ENCODE measurements around the gene KLC4. TPM values are rescaled to one million over a fixed set of nuclear protein-coding genes. Genes with fewer than 3 reads are reported as not detected.

KLC4 gene
- 4.4 to 7.9 TPM (median 6.8 TPM) in 5 replicates for total RNA-seq (2022; extraction: Qiagen RNA extraction; ENCODE audit: low read depth)

DNA sequence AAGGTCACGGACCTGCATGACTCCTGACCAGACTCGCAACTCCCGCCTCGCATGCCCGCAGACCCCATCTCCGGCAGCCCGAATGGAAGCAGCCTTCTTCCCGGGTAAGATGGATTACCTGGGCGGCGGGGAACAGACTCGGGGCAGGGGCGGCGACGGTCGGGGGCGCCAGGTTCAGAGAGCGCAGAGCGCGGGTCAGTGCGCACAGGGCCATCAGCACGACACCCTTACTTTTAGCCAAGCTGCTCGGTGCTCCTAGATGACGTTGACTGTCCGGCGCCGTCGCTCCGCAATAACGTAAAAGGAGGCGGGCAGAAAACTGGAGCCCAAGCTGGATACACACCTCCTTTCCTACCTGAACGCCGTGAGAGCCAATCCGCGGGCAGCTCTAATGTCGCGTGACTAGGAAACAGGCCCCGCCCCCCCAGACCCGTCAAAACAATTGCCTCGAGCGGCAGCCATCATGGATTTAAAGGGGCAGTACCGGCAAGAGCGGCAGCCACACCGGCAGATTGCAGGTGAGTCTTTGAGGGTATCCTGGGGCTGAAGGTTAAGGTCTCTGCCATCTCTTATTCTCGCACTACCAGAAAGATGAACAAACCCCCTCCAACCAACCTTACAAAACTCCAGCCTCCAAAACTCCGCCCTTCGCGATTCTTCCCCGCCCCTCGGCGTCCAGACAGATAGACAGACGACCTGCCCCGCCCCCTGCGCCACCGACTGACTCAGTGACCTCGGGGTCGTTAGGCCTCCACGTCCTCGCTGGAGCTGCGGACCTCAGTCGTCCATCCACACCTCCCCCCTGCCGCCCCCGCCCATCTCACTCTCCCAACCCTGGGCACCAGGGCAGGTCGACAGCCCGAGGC, at the start of gene KLC4, which contains the start of gene MRPL2:
TSS of gene KLC4 (plus strand) at position 464 of the 866 bp plus-strand sequence. CDS start 1,705 bp downstream, outside the sequence.
TSS of gene MRPL2 (minus strand) at position 267 of the 866 bp plus-strand sequence. CDS start at position 214, 53 bp downstream.

DNA sequence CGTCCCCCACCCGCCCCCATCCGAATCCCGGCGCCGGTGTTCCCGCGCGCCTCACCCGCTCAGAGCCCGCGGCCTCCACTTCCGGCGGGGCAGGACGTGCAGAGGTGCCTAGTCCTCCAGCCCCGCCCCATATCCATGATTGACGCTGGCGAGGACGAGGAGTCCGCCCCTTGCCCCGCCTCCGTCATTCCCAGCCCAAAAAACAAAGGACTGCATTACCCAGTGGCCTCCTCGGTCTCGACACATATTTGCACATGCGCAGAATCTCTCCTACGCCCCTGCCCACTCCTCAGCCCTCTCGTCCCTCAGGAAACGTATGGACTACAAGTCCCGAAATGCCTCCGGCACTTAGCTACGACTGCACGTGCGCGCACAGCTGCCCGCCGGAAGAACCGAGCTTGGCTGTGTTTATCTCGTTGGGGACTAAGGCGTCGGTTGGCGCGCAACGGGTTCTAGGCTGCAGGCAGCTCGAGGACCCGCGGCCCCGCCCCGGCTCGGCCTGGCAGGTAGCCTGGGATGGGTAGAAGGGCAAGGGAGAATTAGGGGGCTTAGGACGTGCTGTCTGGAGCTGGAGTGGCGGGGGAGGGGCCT, 45.5 kb upstream of the KLC4 start, which contains the start of the genes KLHDC3 and MEA1:
TSS of gene KLHDC3 (plus strand) at position 407 of the 591 bp plus-strand sequence. CDS start 2,944 bp downstream, outside the sequence.
TSS of gene MEA1 (minus strand) at position 104 of the 591 bp plus-strand sequence. CDS start 133 bp downstream, outside the sequence.

DNA sequence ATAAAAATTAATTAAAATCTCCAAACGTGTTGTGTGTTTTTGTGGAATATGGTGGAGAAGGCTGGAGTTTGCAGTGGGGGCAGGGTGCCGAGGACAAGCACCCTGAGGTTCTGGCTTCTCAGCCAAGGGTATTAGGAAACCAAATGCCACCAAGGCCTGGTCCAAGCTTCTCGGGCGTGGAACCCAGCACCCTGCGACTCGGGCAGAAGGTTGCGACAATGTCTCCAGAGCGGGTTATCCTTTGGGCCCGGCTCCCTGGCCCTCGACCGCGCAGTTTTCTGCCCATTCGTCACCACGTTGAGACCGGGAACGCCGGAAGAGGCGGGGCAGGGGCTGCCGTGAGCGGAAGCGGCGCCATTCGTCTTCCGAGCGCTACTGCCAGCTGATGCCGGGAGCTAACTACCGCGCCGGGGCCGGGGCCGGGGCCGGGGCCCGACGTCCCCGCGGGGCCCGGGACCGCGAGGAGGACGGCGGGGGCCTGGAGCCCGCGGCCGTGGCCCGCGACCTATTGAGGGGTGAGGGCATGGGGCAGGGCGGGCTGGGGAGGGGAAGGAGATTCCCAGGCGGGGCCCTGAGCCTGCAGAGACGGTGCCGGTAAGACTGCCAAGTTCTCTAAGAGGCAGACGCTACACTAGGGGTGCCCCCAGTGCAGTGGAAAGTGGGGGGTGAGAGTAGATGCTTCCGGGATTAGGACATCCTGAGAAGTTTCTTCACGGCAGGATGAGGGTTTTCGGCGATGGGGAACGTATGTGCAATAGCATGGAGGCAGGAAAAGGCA, 38.0 kb upstream of the KLC4 start, which contains the start of gene RRP36:
TSS of gene RRP36 (plus strand) at position 354 of the 778 bp plus-strand sequence. CDS start at position 386, 32 bp downstream.

DNA sequence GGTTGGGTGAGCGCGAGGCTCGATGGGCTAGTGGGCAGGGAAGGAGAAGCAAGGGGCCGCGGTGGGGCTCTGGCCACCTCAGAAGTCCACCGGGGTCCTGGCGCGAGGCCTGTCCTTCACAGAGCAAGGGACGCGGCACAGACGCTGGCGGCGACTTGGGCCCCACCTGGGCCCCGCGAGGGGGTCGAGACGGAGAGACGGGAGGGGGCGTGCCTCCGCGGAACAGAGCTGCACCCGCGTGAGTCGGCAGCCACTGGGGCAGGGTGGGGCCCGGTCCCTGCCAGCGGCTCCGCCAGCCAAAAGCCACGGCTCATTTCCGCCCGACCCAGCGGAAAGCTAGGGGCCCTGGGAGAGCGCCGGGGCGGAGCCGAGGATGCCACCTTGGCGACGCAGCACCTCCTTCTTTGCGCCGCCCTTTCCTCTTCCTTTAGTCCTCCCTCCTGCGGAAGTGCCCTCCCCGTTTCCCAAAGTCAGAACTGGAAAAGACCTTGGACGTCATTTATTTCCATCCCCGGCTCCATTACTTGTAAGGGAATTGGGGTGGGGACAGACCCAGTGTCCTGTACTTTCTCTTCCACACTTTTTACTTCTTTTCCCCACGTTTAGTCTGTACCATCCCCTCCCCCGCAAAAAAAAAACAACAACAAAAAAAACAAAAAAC, 5.8 kb upstream of the KLC4 start, which contains the start of gene CUL7:
TSS of gene CUL7 (minus strand) at position 307 of the 661 bp plus-strand sequence. CDS start 1,063 bp downstream, outside the sequence.

DNA sequence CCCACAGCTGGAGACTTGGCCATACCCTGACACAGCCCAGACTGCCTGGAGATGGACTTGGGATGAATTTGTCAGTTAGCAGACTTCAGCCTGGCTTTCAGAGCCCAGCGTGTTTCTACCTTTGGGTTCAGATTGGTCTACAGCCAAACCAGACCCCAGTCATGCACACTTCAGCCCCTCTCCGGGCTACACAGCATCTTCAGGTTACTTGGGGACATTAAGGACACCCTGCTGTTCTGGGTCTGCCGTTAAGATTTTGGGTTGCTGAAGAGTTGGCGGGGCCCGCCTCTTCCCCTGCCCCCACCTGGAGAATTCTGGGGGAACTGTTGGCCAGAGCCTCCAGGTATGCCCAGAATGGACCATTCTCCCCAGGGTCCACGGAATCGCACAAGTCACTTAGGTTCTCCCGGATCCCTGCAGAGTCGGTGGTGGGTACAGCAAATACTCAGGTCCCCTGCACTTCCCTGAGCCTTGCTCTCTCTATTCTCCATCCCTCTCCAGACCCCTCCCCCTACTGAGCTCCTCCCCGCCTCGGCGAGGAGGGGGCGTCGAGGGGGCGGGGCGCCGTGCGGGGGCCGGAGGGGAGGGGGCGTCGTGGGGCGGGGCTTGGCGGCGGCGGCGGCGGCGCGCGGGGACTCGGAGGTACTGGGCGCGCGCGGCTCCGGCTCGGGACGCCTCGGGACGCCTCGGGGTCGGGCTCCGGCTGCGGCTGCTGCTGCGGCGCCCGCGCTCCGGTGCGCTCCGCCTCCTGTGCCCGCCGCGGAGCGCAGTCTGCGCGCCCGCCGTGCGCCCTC, 16.4 kb downstream of the KLC4 start, which contains the start of gene PTK7:
TSS of gene PTK7 (plus strand) at position 645 of the 794 bp plus-strand sequence. CDS start 175 bp downstream, outside the sequence.

Other genes starting within 250 kb of the KLC4 start
- gene RPL7L1, start 180.0 kb upstream of the KLC4 start, total RNA-seq (2022; extraction: Qiagen RNA extraction; ENCODE audit: low read depth) = 64.2 to 113 TPM (median 66.4 TPM) in 5 replicates
- gene PTCRA, start 143.6 kb upstream of the KLC4 start, total RNA-seq (2022; extraction: Qiagen RNA extraction; ENCODE audit: low read depth) = not detected in 5 replicates
- 31.6 to 48.5 TPM (median 44.5 TPM) in 5 replicates for gene CNPY3, start 130.2 kb upstream of the KLC4 start, total RNA-seq (2022; extraction: Qiagen RNA extraction; ENCODE audit: low read depth)
- 0.24 to 0.27 TPM in 2 of 5 replicates, not detected in the others for gene GNMT, start 98.9 kb upstream of the KLC4 start, total RNA-seq (2022; extraction: Qiagen RNA extraction; ENCODE audit: low read depth)
- 4.5 to 9.9 TPM (median 9.6 TPM) in 5 replicates for gene PEX6, start 80.5 kb upstream of the KLC4 start, total RNA-seq (2022; extraction: Qiagen RNA extraction; ENCODE audit: low read depth)
- 26.4 to 30.0 TPM (median 27.2 TPM) in 5 replicates for gene PPP2R5D, start 75.1 kb upstream of the KLC4 start, total RNA-seq (2022; extraction: Qiagen RNA extraction; ENCODE audit: low read depth)
- gene MEA1, start 45.7 kb upstream of the KLC4 start, total RNA-seq (2022; extraction: Qiagen RNA extraction; ENCODE audit: low read depth) = 90.3 to 112 TPM (median 91.5 TPM) in 5 replicates
- gene KLHDC3, start 45.4 kb upstream of the KLC4 start, total RNA-seq (2022; extraction: Qiagen RNA extraction; ENCODE audit: low read depth) = 22.2 to 31.7 TPM (median 30.9 TPM) in 5 replicates
- gene RRP36, start 38.0 kb upstream of the KLC4 start, total RNA-seq (2022; extraction: Qiagen RNA extraction; ENCODE audit: low read depth) = 67.6 to 88.6 TPM (median 72.1 TPM) in 5 replicates
- 5.2 to 9.4 TPM (median 8.0 TPM) in 5 replicates for gene CUL7, start 5.8 kb upstream of the KLC4 start, total RNA-seq (2022; extraction: Qiagen RNA extraction; ENCODE audit: low read depth)
- gene MRPL2, start 197 bp upstream of the KLC4 start, total RNA-seq (2022; extraction: Qiagen RNA extraction; ENCODE audit: low read depth) = 44.1 to 63.1 TPM (median 54.2 TPM) in 5 replicates
- gene PTK7, start 16.7 kb downstream of the KLC4 start, total RNA-seq (2022; extraction: Qiagen RNA extraction; ENCODE audit: low read depth) = 3.1 to 5.5 TPM (median 4.1 TPM) in 5 replicates
- gene SRF, start 111.6 kb downstream of the KLC4 start, total RNA-seq (2022; extraction: Qiagen RNA extraction; ENCODE audit: low read depth) = 10.8 to 20.2 TPM (median 17.8 TPM) in 5 replicates
- 6.2 to 9.5 TPM (median 9.3 TPM) in 5 replicates for gene CUL9, start 122.6 kb downstream of the KLC4 start, total RNA-seq (2022; extraction: Qiagen RNA extraction; ENCODE audit: low read depth)
- 55.7 to 104 TPM (median 97.9 TPM) in 5 replicates for gene DNPH1, start 169.8 kb downstream of the KLC4 start, total RNA-seq (2022; extraction: Qiagen RNA extraction; ENCODE audit: low read depth)
- gene TTBK1, start 183.8 kb downstream of the KLC4 start, total RNA-seq (2022; extraction: Qiagen RNA extraction; ENCODE audit: low read depth) = 0.06 to 0.10 TPM (median 0.08 TPM) in 4 of 5 replicates, not detected in the other
- not detected in 5 replicates for gene SLC22A7, start 238.6 kb downstream of the KLC4 start, total RNA-seq (2022; extraction: Qiagen RNA extraction; ENCODE audit: low read depth)
- gene CRIP3, start 249.2 kb downstream of the KLC4 start, total RNA-seq (2022; extraction: Qiagen RNA extraction; ENCODE audit: low read depth) = 0.28 to 0.64 TPM (median 0.44 TPM) in 4 of 5 replicates, not detected in the other